ENCODE data around the gene PLEKHF1.

The PLEKHF1 gene

DNA sequence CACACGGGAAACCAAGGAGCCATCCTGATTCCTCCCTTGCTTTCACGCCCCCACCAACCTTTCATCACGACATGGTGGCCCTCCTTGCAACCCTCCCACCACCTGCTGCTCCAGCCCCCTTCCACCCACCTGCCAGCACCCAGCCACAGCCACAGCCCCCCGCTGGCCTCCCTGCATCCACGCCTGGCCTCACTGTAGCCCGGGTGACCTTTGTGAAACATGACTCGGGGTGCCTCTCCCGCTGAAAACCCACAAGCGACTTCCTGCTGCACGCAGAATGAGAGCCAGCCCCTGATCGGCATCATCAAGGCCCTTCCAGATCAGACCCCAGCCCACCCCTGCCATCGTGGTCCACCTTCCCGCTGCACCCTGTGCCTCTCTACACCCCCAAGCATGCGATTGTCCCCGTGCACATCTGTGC lies 44.3 kb upstream of the PLEKHF1 start:
- H3K27ac ChIP-seq (ENCODE audit: low read depth, low read length) = no peak overlapping the region
- no peak overlapping the region for H3K4me2 ChIP-seq (ENCODE audit: low read length)

DNA sequence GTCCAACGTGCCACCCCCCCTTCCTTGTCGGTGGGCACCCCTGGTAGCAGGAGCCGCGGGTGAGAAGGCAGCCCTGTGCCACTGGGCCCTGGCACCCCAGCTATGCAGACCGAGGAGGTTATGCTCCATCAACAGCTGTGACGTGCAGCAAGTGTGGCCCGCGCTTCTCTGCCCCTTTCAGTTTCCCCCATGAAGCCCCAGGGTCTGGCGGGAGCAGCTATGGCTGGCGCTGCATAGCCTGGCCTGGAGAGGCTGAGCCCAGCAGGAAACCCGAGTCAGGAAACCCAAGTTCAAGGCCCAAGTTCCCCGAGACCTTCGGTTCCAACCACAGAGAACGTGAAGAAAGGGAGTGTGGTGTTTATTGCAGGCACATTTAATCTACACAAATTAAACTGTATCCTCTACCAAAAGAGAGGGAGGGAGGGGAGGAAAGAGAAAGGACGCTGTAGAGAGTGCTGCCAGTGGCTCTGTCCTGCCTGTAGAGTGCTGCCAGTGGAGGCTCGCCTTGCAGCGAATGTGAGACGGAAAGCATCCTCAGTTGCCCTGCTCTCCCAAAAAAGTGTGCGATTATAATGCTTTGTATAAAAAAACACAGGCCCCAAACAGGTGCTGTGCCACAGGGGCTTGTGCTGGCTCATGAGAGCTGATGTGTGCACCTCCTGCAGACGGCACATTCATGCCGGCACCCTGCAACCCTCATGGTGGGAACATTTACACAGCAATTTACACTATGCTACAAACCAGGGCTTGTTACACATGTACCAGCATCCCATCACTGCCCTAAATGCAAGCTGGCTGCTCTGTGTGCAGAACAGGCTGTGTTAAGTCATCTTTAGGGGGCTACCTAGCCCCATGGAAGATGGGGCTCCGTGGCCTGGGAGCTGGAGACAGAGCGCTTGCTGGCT lies 42.8 kb upstream of the PLEKHF1 start:
- Histone ChIP-seq H3K9me3 (ENCODE audit: control insufficient read depth, insufficient read depth, low read length) (no peaks in the 10 kb centered on the region), H3K4me1 (ENCODE audit: control insufficient read depth, low read length) (no peaks in the 10 kb centered on the region), H3K9me2 (replicated peaks; ENCODE audit: control insufficient read depth, low read length) (no peaks in the 10 kb centered on the region), H3K79me2 (ENCODE audit: control insufficient read depth, low read length) (no peaks in the 10 kb centered on the region), H3K36me3 (ENCODE audit: control insufficient read depth, low read length) (no peaks in the 10 kb centered on the region), H3K4me2 (ENCODE audit: low read length) (no peak overlapping the region), H3K27me3 (ENCODE audit: control insufficient read depth, low read length) (0 out of 2 replicates have a peak, but pooled peaks cover 11% of the 10 kb centered on the region), H4K20me1 (ENCODE audit: control insufficient read depth, insufficient read depth, low read depth, low read length) (no peaks in the 10 kb centered on the region), H3F3A (ENCODE audit: control insufficient read depth, insufficient read depth) (no peaks in the 10 kb centered on the region), H3K4me3 (ENCODE audit: low read length) (no peak overlapping the region), H3K27ac (ENCODE audit: low read depth, low read length) (no peak overlapping the region)
- TF ChIP-seq, protein P1, sequence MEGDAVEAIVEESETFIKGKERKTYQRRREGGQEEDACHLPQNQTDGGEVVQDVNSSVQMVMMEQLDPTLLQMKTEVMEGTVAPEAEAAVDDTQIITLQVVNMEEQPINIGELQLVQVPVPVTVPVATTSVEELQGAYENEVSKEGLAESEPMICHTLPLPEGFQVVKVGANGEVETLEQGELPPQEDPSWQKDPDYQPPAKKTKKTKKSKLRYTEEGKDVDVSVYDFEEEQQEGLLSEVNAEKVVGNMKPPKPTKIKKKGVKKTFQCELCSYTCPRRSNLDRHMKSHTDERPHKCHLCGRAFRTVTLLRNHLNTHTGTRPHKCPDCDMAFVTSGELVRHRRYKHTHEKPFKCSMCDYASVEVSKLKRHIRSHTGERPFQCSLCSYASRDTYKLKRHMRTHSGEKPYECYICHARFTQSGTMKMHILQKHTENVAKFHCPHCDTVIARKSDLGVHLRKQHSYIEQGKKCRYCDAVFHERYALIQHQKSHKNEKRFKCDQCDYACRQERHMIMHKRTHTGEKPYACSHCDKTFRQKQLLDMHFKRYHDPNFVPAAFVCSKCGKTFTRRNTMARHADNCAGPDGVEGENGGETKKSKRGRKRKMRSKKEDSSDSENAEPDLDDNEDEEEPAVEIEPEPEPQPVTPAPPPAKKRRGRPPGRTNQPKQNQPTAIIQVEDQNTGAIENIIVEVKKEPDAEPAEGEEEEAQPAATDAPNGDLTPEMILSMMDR (IDR thresholded peaks at IDR 0.05; ENCODE audit: low read depth, low read length, poor library complexity, severe bottlenecking) = no peak
- TF ChIP-seq EZH2phosphoT487 (IDR thresholded peaks at IDR 0.05; ENCODE audit: borderline replicate concordance, low read length) = no peak

More for the DNA sequence above, 44.3 kb upstream of the PLEKHF1 start:
- Histone ChIP-seq H3F3A (ENCODE audit: control insufficient read depth, insufficient read depth) (no peaks in the 10 kb centered on the region), H3K27me3 (ENCODE audit: control insufficient read depth, low read length) (0 out of 2 replicates have a peak, but pooled peaks cover 11% of the 10 kb centered on the region), H3K4me3 (ENCODE audit: low read length) (no peak overlapping the region), H3K4me1 (ENCODE audit: control insufficient read depth, low read length) (no peaks in the 10 kb centered on the region), H3K36me3 (ENCODE audit: control insufficient read depth, low read length) (peaks cover 7% of the 10 kb centered on the region), H3K79me2 (ENCODE audit: control insufficient read depth, low read length) (no peaks in the 10 kb centered on the region), H4K20me1 (ENCODE audit: control insufficient read depth, insufficient read depth, low read depth, low read length) (no peaks in the 10 kb centered on the region), H3K9me3 (ENCODE audit: control insufficient read depth, insufficient read depth, low read length) (no peaks in the 10 kb centered on the region), H3K9me2 (replicated peaks; ENCODE audit: control insufficient read depth, low read length) (no peaks in the 10 kb centered on the region)
- TF ChIP-seq EZH2phosphoT487 (IDR thresholded peaks at IDR 0.05; ENCODE audit: borderline replicate concordance, low read length) = no peak

DNA sequence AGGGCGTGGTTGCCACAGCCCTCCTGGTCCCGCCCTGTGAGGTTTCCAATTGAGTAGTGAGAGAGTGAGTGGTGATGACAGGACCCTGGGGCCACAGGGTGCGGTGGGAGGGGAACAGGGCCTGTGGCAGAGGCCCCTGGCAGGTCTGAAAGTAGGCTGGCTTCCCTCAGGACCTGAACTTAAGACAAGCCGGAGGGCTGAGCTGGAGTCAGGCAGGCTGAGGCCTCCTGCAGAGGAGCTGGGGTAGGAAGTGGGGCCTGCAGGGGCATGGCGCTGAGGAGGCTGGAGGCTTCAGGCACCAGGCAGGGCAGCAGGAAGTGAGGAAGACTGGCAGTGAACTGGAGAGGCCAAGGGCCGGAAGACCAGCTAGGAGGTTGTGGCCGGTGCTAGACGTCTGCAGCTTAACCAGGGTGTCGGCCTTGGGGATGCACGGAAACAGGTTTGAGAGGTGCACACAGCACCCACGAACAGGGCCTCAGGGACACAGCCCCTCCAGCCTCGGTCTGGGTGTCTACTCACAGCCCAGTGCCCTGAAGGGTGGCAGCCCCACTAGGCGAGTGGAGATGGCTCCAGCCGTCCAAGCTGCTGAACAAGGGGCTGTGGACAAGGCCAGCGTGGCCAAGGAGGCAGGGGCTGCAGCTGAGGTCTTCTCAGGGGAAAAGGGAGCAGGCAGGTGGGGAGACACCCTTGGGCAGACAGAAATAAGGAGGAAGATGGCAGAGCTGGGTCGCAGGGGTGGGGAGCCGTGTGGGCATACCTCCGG lies 41.4 kb upstream of the PLEKHF1 start:
- Histone ChIP-seq H3K79me2 (ENCODE audit: control insufficient read depth, low read length) (no peaks in the 10 kb centered on the region), H3K9me2 (replicated peaks; ENCODE audit: control insufficient read depth, low read length) (no peaks in the 10 kb centered on the region), H3K4me2 (ENCODE audit: low read length) (no peak overlapping the region), H3K27ac (ENCODE audit: low read depth, low read length) (no peak overlapping the region), H3K4me1 (ENCODE audit: control insufficient read depth, low read length) (no peaks in the 10 kb centered on the region), H3K9me3 (ENCODE audit: control insufficient read depth, insufficient read depth, low read length) (no peaks in the 10 kb centered on the region), H3K4me3 (ENCODE audit: low read length) (no peak overlapping the region), H3K36me3 (ENCODE audit: control insufficient read depth, low read length) (no peaks in the 10 kb centered on the region), H3K27me3 (ENCODE audit: control insufficient read depth, low read length) (0 out of 2 replicates have a peak, but pooled peaks cover 11% of the 10 kb centered on the region), H3F3A (ENCODE audit: control insufficient read depth, insufficient read depth) (no peaks in the 10 kb centered on the region), H4K20me1 (ENCODE audit: control insufficient read depth, insufficient read depth, low read depth, low read length) (no peaks in the 10 kb centered on the region)
- TF ChIP-seq, protein P1 (IDR thresholded peaks at IDR 0.05; ENCODE audit: low read depth, low read length, poor library complexity, severe bottlenecking) = no peak
- TF ChIP-seq EZH2phosphoT487 (IDR thresholded peaks at IDR 0.05; ENCODE audit: borderline replicate concordance, low read length) = no peak

All from DOHH2 (cell line).